Keratinocyte (primary cell): ENCODE measurements around the gene CHCHD6. TPM values are rescaled to one million over a fixed set of nuclear protein-coding genes. Genes with fewer than 3 reads are reported as not detected.

Experiments used
- DNase-seq: peaks from one replicate; pipeline ENCODE4 v3.0.0-alpha.2; 2011; ENCODE audit warnings: low read depth, missing footprints, low spot score
- FAIRE-seq: peaks from 2 replicates; lab custom pipeline; 2011; peaks lifted over from hg19 to GRCh38; lab: Jason Lieb, UNC
- H2AFZ ChIP-seq: 2 replicates; pipeline ENCODE4 v1.6.0; 2012; ENCODE audit warnings: low read length, control low read depth, inconsistent platforms; ENCODE audit not compliant: control insufficient read depth
- H3K27ac ChIP-seq: 2 replicates; pipeline ENCODE4 v1.5.1; 2011; ENCODE audit warnings: low read length; ENCODE audit not compliant: control insufficient read depth, insufficient read depth
- H3K27me3 ChIP-seq: 3 replicates; pipeline ENCODE4 v1.6.0; 2011; ENCODE audit warnings: low read length; ENCODE audit not compliant: control insufficient read depth, insufficient read depth; ENCODE audit errors: extremely low read depth
- H3K36me3 ChIP-seq, 2 experiments: 2 replicates in 1 of 2; 3 replicates in 1 of 2; pipeline ENCODE4 v1.5.1; 2011; ENCODE audit warnings: low read length in 2 of 2, mild to moderate bottlenecking in 1 of 2; ENCODE audit not compliant: control insufficient read depth in 2 of 2, insufficient read depth in 2 of 2; ENCODE audit errors: extremely low read depth in 1 of 2
- H3K4me1 ChIP-seq: 3 replicates; pipeline ENCODE4 v1.5.1; 2011; ENCODE audit warnings: low read length; ENCODE audit not compliant: control insufficient read depth, insufficient read depth; ENCODE audit errors: extremely low read depth
- H3K4me2 ChIP-seq: 3 replicates; pipeline ENCODE4 v1.6.0; 2011; ENCODE audit warnings: low read depth, low read length; ENCODE audit not compliant: control insufficient read depth, insufficient read depth; ENCODE audit errors: extremely low read depth
- H3K4me3 ChIP-seq, 3 experiments: fragments of 200-600 bp in 1 of 3; sonication (generic) in 1 of 3; 2 replicates in 2 of 3; 3 replicates in 1 of 3; pipeline ENCODE4 v1.5.1; 2011 to 2016; ENCODE audit warnings: low read length in 3 of 3, mild to moderate bottlenecking in 3 of 3, control low read depth in 2 of 3, inconsistent platforms in 1 of 3, low read depth in 1 of 3, mixed read lengths in 1 of 3, mixed run types in 1 of 3, moderate library complexity in 1 of 3; ENCODE audit not compliant: control insufficient read depth in 2 of 3, insufficient read depth in 2 of 3; ENCODE audit errors: extremely low read depth in 1 of 3
- H3K79me2 ChIP-seq: 2 replicates; pipeline ENCODE4 v1.6.0; 2012; ENCODE audit warnings: low read length; ENCODE audit not compliant: control insufficient read depth, insufficient read depth
- H3K9ac ChIP-seq: 3 replicates; pipeline ENCODE4 v1.6.0; 2011; ENCODE audit warnings: low read length; ENCODE audit not compliant: control insufficient read depth, insufficient read depth; ENCODE audit errors: extremely low read depth
- H3K9me1 ChIP-seq: 3 replicates; pipeline ENCODE4 v1.6.0; 2011; ENCODE audit warnings: low read length; ENCODE audit not compliant: control insufficient read depth, insufficient read depth; ENCODE audit errors: extremely low read depth
- H3K9me3 ChIP-seq: 2 replicates; pipeline ENCODE4 v1.5.1; 2012; ENCODE audit warnings: low read depth, low read length; ENCODE audit not compliant: control insufficient read depth
- H4K20me1 ChIP-seq: 3 replicates; pipeline ENCODE4 v1.6.0; 2011; ENCODE audit warnings: low read length; ENCODE audit not compliant: control insufficient read depth, insufficient read depth; ENCODE audit errors: extremely low read depth
- EZH2 ChIP-seq: IDR thresholded peaks from one replicate; pipeline ENCODE4 v1.6.1; 2012; ENCODE audit warnings: inconsistent platforms, mild to moderate bottlenecking, low read length, moderate library complexity
- dilution Hi-C: fragments of 300-500 bp; cut with MboI; formaldehyde crosslinking; loops from one replicate; pipeline ENCODE4 v1.7.0; 2020; ENCODE audit warnings: low sequenced_read_pairs; ENCODE audit not compliant: extremely low pct_ligation_motif_present
- polyA plus RNA-seq, 5 experiments: library from polyadenylated mRNA; depleted of rRNA in 3 of 5; stranded (reverse) in 3 of 5; stranded (forward) in 1 of 5; unstranded in 1 of 5; fragments of >200 nt; gene quantifications; 1 replicate in 1 of 5; 2 replicates in 3 of 5; 3 replicates in 1 of 5; pipeline versions ENCODE4 v1.2.1 to v1.2.3, GENCODE V29; 2011 to 2012; ENCODE audit warnings: missing spikeins in 2 of 5, low read depth in 1 of 5, low replicate concordance in 1 of 5
- TF ChIP-seq, protein P1 (sequence below), 3 experiments: IDR thresholded peaks in 1 of 3; conservative IDR thresholded peaks in 1 of 3; optimal IDR thresholded peaks in 1 of 3; 2 replicates in 2 of 3; 3 replicates in 1 of 3; pipeline versions ENCODE3 to v1.5.1; 2011; ENCODE audit warnings: low read length in 3 of 3, mild to moderate bottlenecking in 3 of 3, moderate library complexity in 2 of 3, control low read depth in 1 of 3, inconsistent platforms in 1 of 3; ENCODE audit not compliant: insufficient read depth in 2 of 3; ENCODE audit errors: extremely low read depth in 1 of 3

The CHCHD6 gene
- polyA plus RNA-seq, 1 donor (not counting 4 experiments of a cell fraction or from before 2014, with no cell fraction given), result 21.7 TPM

DNA sequence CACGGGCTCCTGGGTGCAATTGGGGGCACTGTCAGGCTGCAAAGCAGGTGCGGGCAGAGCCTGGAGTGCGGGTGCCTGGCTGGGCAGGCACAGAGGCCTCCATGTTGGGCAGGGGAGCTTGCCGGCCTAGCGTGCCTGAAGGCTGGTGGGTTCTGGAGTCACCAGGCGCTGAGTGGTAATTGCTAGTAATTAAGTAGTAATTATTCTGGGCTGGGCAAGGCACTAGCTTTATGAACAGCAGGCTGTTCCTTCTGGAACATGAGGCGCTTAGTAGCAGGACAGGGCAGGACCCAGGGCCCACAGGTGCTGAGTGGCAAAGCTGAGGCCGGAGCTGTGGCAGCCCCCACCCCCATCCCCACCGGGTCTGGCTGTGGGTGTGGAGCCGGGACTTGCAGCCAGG, 304.2 kb downstream of the CHCHD6 start:
- Histone ChIP-seq H4K20me1 (peaks cover 19% of the 10 kb centered on the region), H3K9ac (no peak overlapping the region), H3K27me3 (no peaks in the 10 kb centered on the region), H3K9me1 (peaks cover 11% of the 10 kb centered on the region), H3K9me3 (no peaks in the 10 kb centered on the region), H3K79me2 (peaks cover 40% of the 10 kb centered on the region), H3K36me3 (peaks cover 52 to 57% of the 10 kb centered on the region in 2 experiments), H3K4me3 (no peak overlapping the region), H2AFZ (no peak overlapping the region), H3K4me2 (no peak overlapping the region), H3K27ac (no peak overlapping the region), H3K4me1 (peaks cover 3% of the 10 kb centered on the region)
- DNase-seq (no peak), FAIRE-seq (no peak)
- TF ChIP-seq EZH2, result no peak
- TF ChIP-seq, protein P1, sequence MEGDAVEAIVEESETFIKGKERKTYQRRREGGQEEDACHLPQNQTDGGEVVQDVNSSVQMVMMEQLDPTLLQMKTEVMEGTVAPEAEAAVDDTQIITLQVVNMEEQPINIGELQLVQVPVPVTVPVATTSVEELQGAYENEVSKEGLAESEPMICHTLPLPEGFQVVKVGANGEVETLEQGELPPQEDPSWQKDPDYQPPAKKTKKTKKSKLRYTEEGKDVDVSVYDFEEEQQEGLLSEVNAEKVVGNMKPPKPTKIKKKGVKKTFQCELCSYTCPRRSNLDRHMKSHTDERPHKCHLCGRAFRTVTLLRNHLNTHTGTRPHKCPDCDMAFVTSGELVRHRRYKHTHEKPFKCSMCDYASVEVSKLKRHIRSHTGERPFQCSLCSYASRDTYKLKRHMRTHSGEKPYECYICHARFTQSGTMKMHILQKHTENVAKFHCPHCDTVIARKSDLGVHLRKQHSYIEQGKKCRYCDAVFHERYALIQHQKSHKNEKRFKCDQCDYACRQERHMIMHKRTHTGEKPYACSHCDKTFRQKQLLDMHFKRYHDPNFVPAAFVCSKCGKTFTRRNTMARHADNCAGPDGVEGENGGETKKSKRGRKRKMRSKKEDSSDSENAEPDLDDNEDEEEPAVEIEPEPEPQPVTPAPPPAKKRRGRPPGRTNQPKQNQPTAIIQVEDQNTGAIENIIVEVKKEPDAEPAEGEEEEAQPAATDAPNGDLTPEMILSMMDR (optimal IDR thresholded peaks at IDR 0.05 in 1 of 3, IDR thresholded peaks at IDR 0.05 in 1 of 3, conservative IDR thresholded peaks at IDR 0.05 in 1 of 3; ENCODE audit: extremely low read depth in 1 of 3, insufficient read depth in 2 of 3, low read length in 3 of 3), result no peak
- dilution Hi-C loops, result no loop called here

DNA sequence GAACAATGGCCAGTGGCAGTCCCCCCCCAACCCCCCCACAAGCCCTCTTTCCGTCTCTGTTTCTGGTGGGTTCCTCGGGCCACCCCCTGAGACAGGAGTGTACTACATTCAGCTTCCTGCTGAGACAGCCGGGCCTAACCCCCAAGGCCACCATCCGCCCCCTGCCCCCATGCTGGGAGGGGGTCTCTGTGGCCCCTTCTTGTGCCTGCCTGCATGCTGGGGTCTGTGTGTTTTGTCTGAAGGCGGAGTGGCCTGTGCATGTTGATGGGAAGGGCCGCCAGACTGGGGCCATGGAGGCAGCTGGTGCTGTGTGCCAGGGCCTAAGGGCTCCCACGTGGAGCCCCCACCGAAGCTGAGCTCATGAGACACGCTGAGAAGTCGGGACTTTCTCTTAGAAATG, 305.5 kb downstream of the CHCHD6 start:
- no peak overlapping the region for H3K9ac ChIP-seq
- DNase-seq (no peak), FAIRE-seq (no peak)
- dilution Hi-C loops, result no loop called here
- H3K27me3 ChIP-seq, result no peaks in the 10 kb centered on the region
- peaks cover 19% of the 10 kb centered on the region for H4K20me1 ChIP-seq
- H3K27ac ChIP-seq, result no peak overlapping the region
- H3K4me3 ChIP-seq, result no peak overlapping the region
- H3K9me3 ChIP-seq, result no peaks in the 10 kb centered on the region
- H3K9me1 ChIP-seq, result peaks cover 11% of the 10 kb centered on the region
- peaks cover 53 to 56% of the 10 kb centered on the region in 2 experiments for H3K36me3 ChIP-seq
- TF ChIP-seq EZH2, result no peak
- TF ChIP-seq, protein P1 (optimal IDR thresholded peaks at IDR 0.05 in 1 of 3, IDR thresholded peaks at IDR 0.05 in 1 of 3, conservative IDR thresholded peaks at IDR 0.05 in 1 of 3; ENCODE audit: extremely low read depth in 1 of 3, insufficient read depth in 2 of 3, low read length in 3 of 3), result no peak
- no peak overlapping the region for H2AFZ ChIP-seq
- H3K4me2 ChIP-seq, result no peak overlapping the region
- H3K4me1 ChIP-seq, result no peaks in the 10 kb centered on the region
- peaks cover 29% of the 10 kb centered on the region for H3K79me2 ChIP-seq

Other genes with a start within 250 kb of the CHCHD6 start
- gene ZXDC, start 228.3 kb upstream of the CHCHD6 start, polyA plus RNA-seq, result 9.9 to 10.7 TPM (median 10.3 TPM) in 3 replicates
- not detected in 3 replicates for gene UROC1, start 186.5 kb upstream of the CHCHD6 start, polyA plus RNA-seq
- not detected in 3 replicates for gene CHST13, start 180.1 kb upstream of the CHCHD6 start, polyA plus RNA-seq
- not detected in 3 replicates for gene C3orf22, start 145.3 kb upstream of the CHCHD6 start, polyA plus RNA-seq
- gene TXNRD3, start 49.1 kb upstream of the CHCHD6 start, polyA plus RNA-seq, result 6.3 to 11.0 TPM (median 9.7 TPM) in 3 replicates